ENCODE results near the gene WNK2.

GRCh38 chr9:93308676-93309075 lies 124.7 kb downstream of the WNK2 start:
- TF ChIP-seq CTCF (IDR thresholded peaks at IDR 0.05) (no peak), EP300 (IDR thresholded peaks at IDR 0.05) (no peak), POLR2A (IDR thresholded peaks at IDR 0.05; ENCODE audit: low read depth) (no peak)

Data from esophagus muscularis mucosa (tissue), 4 donors.